DOHH2 (cell line): ENCODE data around the gene TRPV6.

Experiments
- CTCF ChIP-seq: fragments of 200-600 bp; sonication (generic); IDR thresholded peaks from one replicate; pipeline ENCODE4 v1.5.1; 2014; ENCODE audit warnings: antibody characterized with exemption, mild to moderate bottlenecking, low read depth, low read length; ENCODE audit not compliant: poor library complexity, severe bottlenecking
- EZH2phosphoT487 ChIP-seq: fragments of 200-600 bp; sonication (generic); IDR thresholded peaks from 2 replicates; pipeline ENCODE4 v1.6.1; 2017; ENCODE audit warnings: borderline replicate concordance, mild to moderate bottlenecking, antibody characterized with exemption, low read length, moderate library complexity, mixed read lengths

DNA sequence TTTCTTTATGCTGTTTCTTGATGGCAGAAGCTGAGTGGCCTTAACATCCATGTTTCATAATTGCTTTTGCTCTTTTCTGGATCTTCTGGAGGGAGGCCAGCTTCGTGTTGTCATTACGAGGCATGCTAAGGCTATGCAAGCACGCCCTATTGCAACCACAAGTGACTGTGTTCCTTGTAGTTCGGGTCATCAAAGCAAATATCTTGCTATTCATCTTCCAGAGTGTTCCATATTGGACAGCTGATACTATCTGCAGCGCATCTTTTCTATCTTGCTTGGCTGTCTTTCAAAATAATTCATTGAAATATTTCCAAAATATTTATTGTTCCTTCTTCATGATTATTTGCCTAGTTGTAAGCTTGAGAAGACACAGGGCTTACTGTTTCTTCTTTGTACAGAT is 25.7 kb downstream of the TRPV6 start:
- TF ChIP-seq CTCF (no peak), EZH2phosphoT487 (no peak)
